GM12874 (cell line): ENCODE results near the gene OPCML.
A peak's percentile ranks its signal among the peaks of the same experiment; 100 is the strongest.

Experiments
- CTCF ChIP-seq: IDR thresholded peaks from 2 replicates; pipeline ENCODE4 v1.5.1; 2011; ENCODE audit warnings: low read depth, mild to moderate bottlenecking, control low read depth, low read length, moderate library complexity; ENCODE audit not compliant: insufficient read depth

The OPCML gene

GRCh38 chr11:133173810-133174412, 358.4 kb downstream of the OPCML start:
- TF ChIP-seq CTCF: no peak

GRCh38 chr11:133172349-133172748, 360.0 kb downstream of the OPCML start:
- no peak for TF ChIP-seq CTCF

GRCh38 chr11:133171374-133171773, 360.9 kb downstream of the OPCML start:
- no peak for TF ChIP-seq CTCF

- no peak for TF ChIP-seq CTCF
These were observed 364.3 kb downstream of the OPCML start for GRCh38 chr11:133168016-133168415.

GRCh38 chr11:133166662-133167061, 365.6 kb downstream of the OPCML start:
- no peak for TF ChIP-seq CTCF

GRCh38 chr11:133164986-133165385, 367.3 kb downstream of the OPCML start:
- no peak for TF ChIP-seq CTCF

GRCh38 chr11:133163463-133164419, 368.6 kb downstream of the OPCML start:
- peak; percentile 68 for TF ChIP-seq CTCF
